ENCODE measurements around the gene FMOD. TPM values are rescaled to one million over a fixed set of nuclear protein-coding genes. Genes with fewer than 3 reads are reported as not detected.

FMOD gene
- 0.64 and 0.86 TPM in 2 replicates for total RNA-seq

- TF ChIP-seq CTCF (IDR thresholded peaks at IDR 0.05; ENCODE audit: insufficient read depth, low read depth, low read length): peak; percentile 10
- DNase-seq (ENCODE audit: low read depth): peak; percentile 89
- peak within 1 kb of the TSS; percentile 21 for H3K4me3 ChIP-seq (ENCODE audit: low read depth, low read length)
These were observed at the start of gene FMOD for GRCh38 chr1:203351037-203351625. FMOD (minus strand) TSS chr1:203351122; CDS start chr1:203348270, 2,852 bp downstream.

- no peak for TF ChIP-seq CTCF (IDR thresholded peaks at IDR 0.05; ENCODE audit: insufficient read depth, low read depth, low read length)
- DNase-seq (ENCODE audit: low read depth): no peak
- H3K4me3 ChIP-seq (ENCODE audit: low read depth, low read length): no peak overlapping the region
These were observed 45.8 kb upstream of the FMOD start for GRCh38 chr1:203396595-203397194.

- no peak for TF ChIP-seq CTCF (IDR thresholded peaks at IDR 0.05; ENCODE audit: insufficient read depth, low read depth, low read length)
- no peak overlapping the region for H3K4me3 ChIP-seq (ENCODE audit: low read depth, low read length)
- DNase-seq (ENCODE audit: low read depth): no peak
These were observed 44.8 kb upstream of the FMOD start for GRCh38 chr1:203395751-203396150.

- no peak for DNase-seq (ENCODE audit: low read depth)
- no peak overlapping the region for H3K4me3 ChIP-seq (ENCODE audit: low read depth, low read length)
- no peak for TF ChIP-seq CTCF (IDR thresholded peaks at IDR 0.05; ENCODE audit: insufficient read depth, low read depth, low read length)
These were observed 39.4 kb upstream of the FMOD start for GRCh38 chr1:203390298-203390697.

- TF ChIP-seq CTCF (IDR thresholded peaks at IDR 0.05; ENCODE audit: insufficient read depth, low read depth, low read length): no peak
These were observed 37.8 kb upstream of the FMOD start for GRCh38 chr1:203388683-203389082.

GRCh38 chr1:203382026-203382425, 31.1 kb upstream of the FMOD start:
- no peak for TF ChIP-seq CTCF (IDR thresholded peaks at IDR 0.05; ENCODE audit: insufficient read depth, low read depth, low read length)
- no peak overlapping the region for H3K4me3 ChIP-seq (ENCODE audit: low read depth, low read length)
- DNase-seq (ENCODE audit: low read depth): no peak

More at GRCh38 chr1:203388683-203389082, 37.8 kb upstream of the FMOD start:
- H3K4me3 ChIP-seq (ENCODE audit: low read depth, low read length): no peak overlapping the region
- no peak for DNase-seq (ENCODE audit: low read depth)
